Measurements from ENCODE around the gene IMP3.

GRCh38 chr15:75669879-75670212 lies 29.8 kb upstream of the IMP3 start:
- TF ChIP-seq, protein P1, sequence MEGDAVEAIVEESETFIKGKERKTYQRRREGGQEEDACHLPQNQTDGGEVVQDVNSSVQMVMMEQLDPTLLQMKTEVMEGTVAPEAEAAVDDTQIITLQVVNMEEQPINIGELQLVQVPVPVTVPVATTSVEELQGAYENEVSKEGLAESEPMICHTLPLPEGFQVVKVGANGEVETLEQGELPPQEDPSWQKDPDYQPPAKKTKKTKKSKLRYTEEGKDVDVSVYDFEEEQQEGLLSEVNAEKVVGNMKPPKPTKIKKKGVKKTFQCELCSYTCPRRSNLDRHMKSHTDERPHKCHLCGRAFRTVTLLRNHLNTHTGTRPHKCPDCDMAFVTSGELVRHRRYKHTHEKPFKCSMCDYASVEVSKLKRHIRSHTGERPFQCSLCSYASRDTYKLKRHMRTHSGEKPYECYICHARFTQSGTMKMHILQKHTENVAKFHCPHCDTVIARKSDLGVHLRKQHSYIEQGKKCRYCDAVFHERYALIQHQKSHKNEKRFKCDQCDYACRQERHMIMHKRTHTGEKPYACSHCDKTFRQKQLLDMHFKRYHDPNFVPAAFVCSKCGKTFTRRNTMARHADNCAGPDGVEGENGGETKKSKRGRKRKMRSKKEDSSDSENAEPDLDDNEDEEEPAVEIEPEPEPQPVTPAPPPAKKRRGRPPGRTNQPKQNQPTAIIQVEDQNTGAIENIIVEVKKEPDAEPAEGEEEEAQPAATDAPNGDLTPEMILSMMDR (optimal IDR thresholded peaks at IDR 0.05 in 1 of 3, IDR thresholded peaks at IDR 0.05 in 1 of 3, conservative IDR thresholded peaks at IDR 0.05 in 1 of 3; ENCODE audit: extremely low read depth in 1 of 3, insufficient read depth in 2 of 3, low read length in 3 of 3) = no peak
- TF ChIP-seq EZH2 (IDR thresholded peaks at IDR 0.05; ENCODE audit: low read length) = no peak
